Measurements from ENCODE around the gene TMEM222. TPM values are rescaled to one million over a fixed set of nuclear protein-coding genes. Genes with fewer than 3 reads are reported as not detected.

TMEM222 gene
- total and polyA plus RNA-seq, 7 experiments from 2014 or later: 23.7 to 66.1 (median 43.3) TPM

GRCh38 chr1:27301582-27302199 is 20.3 kb upstream of the TMEM222 start:
- H3K36me3 Mint-ChIP-seq: peaks cover 0 to 32% (median 6%) of the 10 kb centered on the region in 5 donors
- H3K4me3 ChIP-seq (ENCODE audit: low read length): no peak overlapping the region
- no peak overlapping the region for H3K4me3 Mint-ChIP-seq
- no peaks in the 10 kb centered on the region for H3K9me3 Mint-ChIP-seq
- POLR2A ChIA-PET: interaction anchor here (1.1 to 2.0 kb wide), 4 partner anchors 10 to 97 kb away, joined by 3 to 6 read pairs (median 4); no protein-coding TSS in a partner anchor
- DNase-seq (no peak), ATAC-seq (no peak)
- no peaks in the 10 kb centered on the region for H3K9me3 ChIP-seq (ENCODE audit: control insufficient read depth in 2 of 3, low read length in 3 of 3)
- H3K27ac ChIP-seq (ENCODE audit: low read depth, low read length): no peak overlapping the region
- peaks cover 0 to 82% (median 5%) of the 10 kb centered on the region in 3 experiments for H3K36me3 ChIP-seq (ENCODE audit: control insufficient read depth in 2 of 3, insufficient read depth in 3 of 3, low read length in 3 of 3)
- no peak overlapping the region for H3K27ac Mint-ChIP-seq
- no peaks in the 10 kb centered on the region for H3K4me1 ChIP-seq (ENCODE audit: control insufficient read depth in 2 of 2, insufficient read depth in 2 of 2, low read length in 2 of 2)
- H3K27me3 Mint-ChIP-seq: no peaks in the 10 kb centered on the region
- intact Hi-C loops (cut with micrococcal nuclease): loop anchor here (1.0 to 5.0 kb wide), 6 partner anchors 31 to 361 kb away; no protein-coding TSS in a partner anchor
- no peaks in the 10 kb centered on the region for H3K27me3 ChIP-seq (ENCODE audit: control insufficient read depth in 2 of 2, insufficient read depth in 2 of 2, low read length in 2 of 2)
- peaks cover 0 to 8% (median 3%) of the 10 kb centered on the region in 7 donors for H3K4me1 Mint-ChIP-seq
- CTCF ChIA-PET: interaction anchor here (0.7 to 10.7 kb wide), 15 partner anchors 12 to 365 kb away, joined by 3 to 184 read pairs (median 6); partner anchors contain the start of genes AHDC1, CD164L2, GPR3 and SYTL1

- no peak for ATAC-seq
- Histone ChIP-seq H3K27me3 (ENCODE audit: control insufficient read depth in 2 of 2, insufficient read depth in 2 of 2, low read length in 2 of 2) (no peaks in the 10 kb centered on the region), H3K27ac (ENCODE audit: low read depth, low read length) (no peak overlapping the region), H3K9me3 (ENCODE audit: control insufficient read depth in 2 of 3, low read length in 3 of 3) (no peaks in the 10 kb centered on the region), H3K4me3 (ENCODE audit: low read length) (no peak overlapping the region), H3K36me3 (ENCODE audit: control insufficient read depth in 2 of 3, insufficient read depth in 3 of 3, low read length in 3 of 3) (peaks cover 0 to 80% (median 5%) of the 10 kb centered on the region in 3 experiments), H3K4me1 (ENCODE audit: control insufficient read depth in 2 of 2, insufficient read depth in 2 of 2, low read length in 2 of 2) (no peaks in the 10 kb centered on the region)
- no peaks in the 10 kb centered on the region for H3K27me3 Mint-ChIP-seq
- H3K9me3 Mint-ChIP-seq: no peaks in the 10 kb centered on the region
- H3K27ac Mint-ChIP-seq: no peak overlapping the region
- peaks cover 0 to 32% (median 6%) of the 10 kb centered on the region in 5 donors for H3K36me3 Mint-ChIP-seq
- intact Hi-C loops (cut with micrococcal nuclease): loop anchor here in 1 of 2 donors (5.0 kb wide), 1 partner anchor 360 kb away; no protein-coding TSS in a partner anchor
- H3K4me3 Mint-ChIP-seq: no peak overlapping the region
- POLR2A ChIA-PET: interaction anchor here (0.6 kb wide), 1 partner anchor 645 kb away, joined by 4 read pairs; no protein-coding TSS in a partner anchor
- CTCF ChIA-PET: interaction anchor here (0.6 to 10.7 kb wide), 9 partner anchors 30 to 355 kb away, joined by 3 to 184 read pairs (median 23); partner anchors contain the start of genes AHDC1, CD164L2 and GPR3
- DNase-seq: no peak
- H3K4me1 Mint-ChIP-seq: peaks cover 0 to 8% (median 3%) of the 10 kb centered on the region in 7 donors
These were observed 19.4 kb upstream of the TMEM222 start for GRCh38 chr1:27302612-27303011.

- no peak for ATAC-seq
- Mint-ChIP-seq H3K36me3 (peaks cover 0 to 24% (median 4%) of the 10 kb centered on the region in 5 donors), H3K27me3 (no peaks in the 10 kb centered on the region), H3K4me3 (no peak overlapping the region), H3K27ac (no peak overlapping the region), H3K9me3 (no peaks in the 10 kb centered on the region), H3K4me1 (peaks cover 0 to 8% (median 3%) of the 10 kb centered on the region in 7 donors)
- Histone ChIP-seq H3K4me3 (ENCODE audit: low read length) (no peak overlapping the region), H3K36me3 (ENCODE audit: control insufficient read depth in 2 of 3, insufficient read depth in 3 of 3, low read length in 3 of 3) (peaks cover 0 to 71% (median 5%) of the 10 kb centered on the region in 3 experiments), H3K9me3 (ENCODE audit: control insufficient read depth in 2 of 3, low read length in 3 of 3) (no peaks in the 10 kb centered on the region), H3K27ac (ENCODE audit: low read depth, low read length) (no peak overlapping the region), H3K27me3 (ENCODE audit: control insufficient read depth in 2 of 2, insufficient read depth in 2 of 2, low read length in 2 of 2) (no peaks in the 10 kb centered on the region), H3K4me1 (ENCODE audit: control insufficient read depth in 2 of 2, insufficient read depth in 2 of 2, low read length in 2 of 2) (no peaks in the 10 kb centered on the region)
- ChIA-PET CTCF (interaction anchor here (0.5 to 10.7 kb wide), 3 partner anchors 82 to 1435 kb away, joined by 10 to 184 read pairs (median 123); partner anchors contain the start of gene CD164L2), POLR2A (no interaction called here)
- intact Hi-C loops (cut with micrococcal nuclease): loop anchor here in 1 of 2 donors (5.0 kb wide), 1 partner anchor 359 kb away; no protein-coding TSS in a partner anchor
- no peak for DNase-seq
These were observed 18.5 kb upstream of the TMEM222 start for GRCh38 chr1:27303509-27303908.

GRCh38 chr1:27306071-27306470 is 15.9 kb upstream of the TMEM222 start:
- H3K36me3 ChIP-seq (ENCODE audit: control insufficient read depth in 2 of 3, insufficient read depth in 3 of 3, low read length in 3 of 3): peaks cover 0 to 50% (median 0%) of the 10 kb centered on the region in 3 experiments

GRCh38 chr1:27306892-27307761 is 14.8 kb upstream of the TMEM222 start:
- ATAC-seq (no peak), DNase-seq (no peak)
- Mint-ChIP-seq H3K4me1 (peaks cover 0 to 2% (median 0%) of the 10 kb centered on the region in 7 donors), H3K27me3 (no peaks in the 10 kb centered on the region), H3K9me3 (no peaks in the 10 kb centered on the region), H3K36me3 (peaks cover 0 to 15% (median 2%) of the 10 kb centered on the region in 5 donors), H3K4me3 (no peak overlapping the region), H3K27ac (peak overlapping the region in 1 of 9 donors; percentile 45)
- no peaks in the 10 kb centered on the region for H3K9me3 ChIP-seq (ENCODE audit: control insufficient read depth in 2 of 3, low read length in 3 of 3)
- ChIA-PET POLR2A (interaction anchor here (1.2 kb wide), 1 partner anchor 35 kb away, joined by 3 read pairs; the partner anchor contains the start of gene SYTL1), CTCF (interaction anchor here (0.8 to 1.8 kb wide), 4 partner anchors 25 to 209 kb away, joined by 3 to 5 read pairs (median 3); no protein-coding TSS in a partner anchor)
- H3K36me3 ChIP-seq (ENCODE audit: control insufficient read depth in 2 of 3, insufficient read depth in 3 of 3, low read length in 3 of 3): peaks cover 0 to 40% (median 0%) of the 10 kb centered on the region in 3 experiments
- H3K4me1 ChIP-seq (ENCODE audit: control insufficient read depth in 2 of 2, insufficient read depth in 2 of 2, low read length in 2 of 2): no peaks in the 10 kb centered on the region
- no peaks in the 10 kb centered on the region for H3K27me3 ChIP-seq (ENCODE audit: control insufficient read depth in 2 of 2, insufficient read depth in 2 of 2, low read length in 2 of 2)
- intact Hi-C loops (cut with micrococcal nuclease): no loop called here
- no peak overlapping the region for H3K27ac ChIP-seq (ENCODE audit: low read depth, low read length)
- no peak overlapping the region for H3K4me3 ChIP-seq (ENCODE audit: low read length)

More at GRCh38 chr1:27306071-27306470, 15.9 kb upstream of the TMEM222 start:
- ATAC-seq (no peak), DNase-seq (no peak)
- peaks cover 0 to 2% (median 0%) of the 10 kb centered on the region in 7 donors for H3K4me1 Mint-ChIP-seq
- Histone ChIP-seq H3K9me3 (ENCODE audit: control insufficient read depth in 2 of 3, low read length in 3 of 3) (no peaks in the 10 kb centered on the region), H3K4me3 (ENCODE audit: low read length) (no peak overlapping the region), H3K4me1 (ENCODE audit: control insufficient read depth in 2 of 2, insufficient read depth in 2 of 2, low read length in 2 of 2) (no peaks in the 10 kb centered on the region), H3K27me3 (ENCODE audit: control insufficient read depth in 2 of 2, insufficient read depth in 2 of 2, low read length in 2 of 2) (no peaks in the 10 kb centered on the region), H3K27ac (ENCODE audit: low read depth, low read length) (no peak overlapping the region)
- peaks cover 0 to 18% (median 2%) of the 10 kb centered on the region in 5 donors for H3K36me3 Mint-ChIP-seq
- H3K27ac Mint-ChIP-seq: no peak overlapping the region
- H3K9me3 Mint-ChIP-seq: no peaks in the 10 kb centered on the region
- no peak overlapping the region for H3K4me3 Mint-ChIP-seq
- intact Hi-C loops (cut with micrococcal nuclease): no loop called here
- CTCF ChIA-PET: no interaction called here
- no peaks in the 10 kb centered on the region for H3K27me3 Mint-ChIP-seq
- POLR2A ChIA-PET: no interaction called here
